Peyer's patch (tissue), 4 donors: ENCODE results near the gene C1orf210. TPM values are rescaled to one million over a fixed set of nuclear protein-coding genes. Genes with fewer than 3 reads are reported as not detected.
A peak's percentile ranks its signal among the peaks of the same experiment; 100 is the strongest.

Experiments
- DNase-seq, 3 donors: peaks; one replicate each; pipeline ENCODE4 v3.0.0-alpha.2; 2017 to 2019
- H3K27ac ChIP-seq, 4 donors: fragments of 200-600 bp; sonication (generic); one replicate each; pipeline ENCODE4 v1.5.1; 2016 to 2019
- H3K27me3 ChIP-seq, 2 donors: fragments of 200-600 bp; sonication (generic); one replicate each; pipeline ENCODE4 v1.5.1; 2019
- H3K36me3 ChIP-seq, 3 donors: fragments of 200-600 bp; sonication (generic); one replicate each; pipeline ENCODE4 v1.5.1; 2016 to 2019
- H3K4me1 ChIP-seq, 4 donors: fragments of 200-600 bp; sonication (generic); one replicate each; pipeline ENCODE4 v1.5.1; 2016 to 2019
- H3K4me3 ChIP-seq, 4 donors: fragments of 200-600 bp; sonication (generic); 1 replicate in 3 of 4; 2 replicates in 1 of 4; pipeline ENCODE4 v1.5.1; 2016 to 2019; ENCODE audit warnings: mild to moderate bottlenecking in 1 of 4
- H3K9me3 ChIP-seq, 4 donors: fragments of 200-600 bp; sonication (generic); one replicate each; pipeline ENCODE4 v1.5.1; 2016 to 2019; ENCODE audit warnings: mild to moderate bottlenecking in 1 of 4
- POLR2A ChIP-seq, 2 donors: fragments of 450-650 bp; IDR thresholded peaks; one replicate each; pipeline ENCODE4 v1.5.1; 2017; ENCODE audit warnings: antibody characterized with exemption in 2 of 2, mild to moderate bottlenecking in 2 of 2, moderate library complexity in 2 of 2
- total RNA-seq, 4 donors: library from RNA; depleted of rRNA; stranded (reverse); fragments of >200 nt; gene quantifications; one replicate each; pipeline ENCODE4 v1.1.0, GENCODE V29; 2016
- TF ChIP-seq, protein P1 (sequence below), 6 experiments: fragments of 450-650 bp in 4 of 6; fragments of 200-600 bp in 2 of 6; sonication (generic) in 1 of 6; IDR thresholded peaks; one replicate each; pipeline ENCODE4 v1.5.1; 2017 to 2019; ENCODE audit warnings: antibody characterized with exemption in 6 of 6, mild to moderate bottlenecking in 3 of 6, moderate library complexity in 1 of 6

Gene C1orf210
- total RNA-seq, 4 donors from 2014 or later = 4.1 to 80.9 (median 74.4) TPM

DNA sequence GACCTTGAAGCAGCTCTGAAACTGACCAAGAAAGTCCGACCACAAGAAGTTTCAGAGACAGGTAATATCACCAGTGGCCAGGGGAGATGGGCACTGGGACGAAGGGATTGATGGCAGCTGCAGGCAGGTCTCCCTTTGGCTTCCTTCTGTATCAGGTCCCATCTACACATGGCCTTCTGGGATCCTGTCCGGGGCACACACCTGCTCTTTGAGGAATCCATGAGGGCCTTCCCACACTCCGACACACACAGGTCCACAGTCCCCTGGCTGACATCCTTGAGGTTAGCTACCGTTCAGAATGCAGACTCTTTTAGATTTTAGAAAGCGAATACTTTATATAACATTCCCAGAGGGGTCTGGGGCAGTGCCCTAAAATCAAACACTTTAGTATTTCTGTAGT, 42.1 kb downstream of the C1orf210 start:
- Histone ChIP-seq H3K9me3 (no peaks in the 10 kb centered on the region), H3K27ac (no peak overlapping the region), H3K27me3 (no peaks in the 10 kb centered on the region), H3K36me3 (no peaks in the 10 kb centered on the region), H3K4me3 (no peak overlapping the region), H3K4me1 (peaks cover 0 to 9% (median 3%) of the 10 kb centered on the region in 4 donors)
- no peak for DNase-seq
- TF ChIP-seq, protein P1, sequence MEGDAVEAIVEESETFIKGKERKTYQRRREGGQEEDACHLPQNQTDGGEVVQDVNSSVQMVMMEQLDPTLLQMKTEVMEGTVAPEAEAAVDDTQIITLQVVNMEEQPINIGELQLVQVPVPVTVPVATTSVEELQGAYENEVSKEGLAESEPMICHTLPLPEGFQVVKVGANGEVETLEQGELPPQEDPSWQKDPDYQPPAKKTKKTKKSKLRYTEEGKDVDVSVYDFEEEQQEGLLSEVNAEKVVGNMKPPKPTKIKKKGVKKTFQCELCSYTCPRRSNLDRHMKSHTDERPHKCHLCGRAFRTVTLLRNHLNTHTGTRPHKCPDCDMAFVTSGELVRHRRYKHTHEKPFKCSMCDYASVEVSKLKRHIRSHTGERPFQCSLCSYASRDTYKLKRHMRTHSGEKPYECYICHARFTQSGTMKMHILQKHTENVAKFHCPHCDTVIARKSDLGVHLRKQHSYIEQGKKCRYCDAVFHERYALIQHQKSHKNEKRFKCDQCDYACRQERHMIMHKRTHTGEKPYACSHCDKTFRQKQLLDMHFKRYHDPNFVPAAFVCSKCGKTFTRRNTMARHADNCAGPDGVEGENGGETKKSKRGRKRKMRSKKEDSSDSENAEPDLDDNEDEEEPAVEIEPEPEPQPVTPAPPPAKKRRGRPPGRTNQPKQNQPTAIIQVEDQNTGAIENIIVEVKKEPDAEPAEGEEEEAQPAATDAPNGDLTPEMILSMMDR (IDR thresholded peaks at IDR 0.05) = no peak
- no peak for TF ChIP-seq POLR2A (IDR thresholded peaks at IDR 0.05)

- TF ChIP-seq, protein P1 (IDR thresholded peaks at IDR 0.05) = no peak
- TF ChIP-seq POLR2A (IDR thresholded peaks at IDR 0.05) = no peak
- H3K36me3 ChIP-seq = no peaks in the 10 kb centered on the region
- H3K9me3 ChIP-seq = no peaks in the 10 kb centered on the region
- no peak overlapping the region for H3K4me3 ChIP-seq
- no peaks in the 10 kb centered on the region for H3K27me3 ChIP-seq
- DNase-seq = no peak
- peaks cover 0 to 10% (median 4%) of the 10 kb centered on the region in 4 donors for H3K4me1 ChIP-seq
- H3K27ac ChIP-seq = no peak overlapping the region
Observed at GRCh38 chr1:43241413-43241836, 44.0 kb downstream of the C1orf210 start.

DNA sequence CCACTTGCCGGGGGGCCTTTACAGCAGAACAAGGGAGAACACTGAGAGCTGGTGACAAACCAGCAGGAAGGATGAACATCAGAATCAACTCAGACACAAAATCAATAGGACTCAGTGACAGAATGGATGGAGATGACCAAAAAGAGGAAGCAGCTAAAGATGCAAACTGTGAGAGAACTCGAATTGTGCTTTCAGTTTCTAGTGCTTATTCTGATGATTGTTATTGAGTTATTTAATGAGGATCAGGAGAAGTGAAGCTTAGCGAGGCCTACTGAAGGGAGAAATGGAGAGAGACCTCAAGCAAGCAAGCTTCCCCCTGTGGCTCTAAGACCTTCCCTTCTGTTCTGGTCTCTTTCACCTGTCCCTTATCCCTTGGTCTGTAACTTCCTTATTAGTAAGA, 45.9 kb downstream of the C1orf210 start:
- TF ChIP-seq POLR2A (IDR thresholded peaks at IDR 0.05) = no peak
- TF ChIP-seq, protein P1 (IDR thresholded peaks at IDR 0.05) = no peak
- H3K27ac ChIP-seq = peak overlapping the region in 2 of 4 donors; percentile 44 to 66

DNA sequence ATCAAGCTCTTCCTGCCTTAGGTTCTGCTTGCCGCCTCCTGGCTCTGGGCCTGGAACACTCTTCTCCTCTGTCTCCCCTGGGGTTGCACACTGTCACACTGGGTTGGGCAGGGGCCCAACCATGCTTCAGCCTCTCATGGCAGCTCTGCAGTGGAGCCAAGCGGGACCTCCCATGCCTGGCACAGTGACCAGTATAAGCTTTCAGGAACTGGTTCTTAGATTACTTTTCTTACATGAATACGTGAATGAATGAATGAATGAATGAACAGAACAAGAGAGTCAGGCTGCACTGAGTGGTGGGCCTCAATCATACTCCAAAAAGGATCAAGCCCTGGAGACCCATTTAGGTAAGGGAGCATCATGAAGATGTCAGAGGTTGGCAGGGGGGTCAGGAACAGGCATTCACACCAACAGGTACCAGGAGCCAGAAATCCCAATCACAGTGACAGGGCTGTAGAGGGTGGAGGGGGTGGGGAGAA, 46.4 kb downstream of the C1orf210 start:
- peak overlapping the region in 2 of 4 donors; percentile 44 to 66 for H3K27ac ChIP-seq
- peak in 1 of 3 donors; percentile 39 for DNase-seq
- no peak overlapping the region for H3K4me3 ChIP-seq
- TF ChIP-seq, protein P1 (IDR thresholded peaks at IDR 0.05) = no peak
- H3K27me3 ChIP-seq = no peaks in the 10 kb centered on the region
- H3K36me3 ChIP-seq = no peaks in the 10 kb centered on the region
- no peaks in the 10 kb centered on the region for H3K9me3 ChIP-seq
- peaks cover 0 to 10% (median 4%) of the 10 kb centered on the region in 4 donors for H3K4me1 ChIP-seq

More for the DNA sequence above, 45.9 kb downstream of the C1orf210 start:
- Histone ChIP-seq H3K36me3 (no peaks in the 10 kb centered on the region), H3K9me3 (no peaks in the 10 kb centered on the region), H3K4me3 (no peak overlapping the region), H3K27me3 (no peaks in the 10 kb centered on the region), H3K4me1 (peaks cover 0 to 10% (median 4%) of the 10 kb centered on the region in 4 donors)
- DNase-seq = no peak

DNA sequence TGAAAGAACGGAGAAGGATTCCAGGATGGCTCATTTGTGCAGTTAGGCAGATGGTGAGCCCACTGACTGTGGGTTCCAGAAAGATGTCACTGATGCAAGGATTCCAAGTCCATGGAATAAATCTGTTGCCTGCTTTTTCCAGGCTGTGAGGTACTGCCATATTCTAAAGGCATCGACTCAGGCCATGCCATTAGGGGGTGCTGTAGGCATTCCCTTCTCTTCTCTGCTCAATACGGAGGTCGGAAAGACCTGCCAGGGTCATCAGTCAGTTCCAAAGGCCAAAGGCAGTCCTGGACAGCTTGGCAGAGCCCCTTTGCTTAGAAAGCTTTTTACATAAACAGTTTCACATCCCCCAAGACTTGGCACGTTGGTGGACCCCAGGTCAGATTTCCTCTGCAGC, 47.3 kb downstream of the C1orf210 start:
- Histone ChIP-seq H3K4me1 (peaks cover 0 to 10% (median 4%) of the 10 kb centered on the region in 4 donors), H3K4me3 (no peak overlapping the region), H3K27ac (no peak overlapping the region), H3K9me3 (no peaks in the 10 kb centered on the region), H3K27me3 (no peaks in the 10 kb centered on the region), H3K36me3 (no peaks in the 10 kb centered on the region)
- peak; percentile 39 to 88 (median 68) for DNase-seq
- TF ChIP-seq, protein P1 (IDR thresholded peaks at IDR 0.05) = peak in 4 of 6 experiments; percentile 57 to 90 (median 87)
- TF ChIP-seq POLR2A (IDR thresholded peaks at IDR 0.05) = no peak
